SU-DHL-6 (cell line): Measurements from ENCODE around the gene PPP2R5C.

ENCODE experiments used
- H2AFZ ChIP-seq: fragments of 200-600 bp; sonication (generic); 2 replicates; pipeline ENCODE4 v1.6.1; 2014; ENCODE audit warnings: low read depth, mild to moderate bottlenecking, moderate library complexity, mixed read lengths, antibody characterized with exemption, low read length; ENCODE audit not compliant: severe bottlenecking
- H3F3A ChIP-seq: fragments of 200-600 bp; shearing (Covaris generic); 2 replicates; pipeline ENCODE4 v1.6.0; 2016; ENCODE audit warnings: antibody characterized with exemption, mild to moderate bottlenecking; ENCODE audit not compliant: insufficient read depth
- H3K27ac ChIP-seq: fragments of 200-600 bp; sonication (generic); 2 replicates; pipeline ENCODE4 v1.5.1; 2016; ENCODE audit warnings: low read depth, mild to moderate bottlenecking, low read length, moderate library complexity, mixed read lengths
- H3K27me3 ChIP-seq: fragments of 200-600 bp; sonication (generic), shearing (Covaris generic); 2 replicates; pipeline ENCODE4 v1.6.0; 2014; ENCODE audit warnings: mild to moderate bottlenecking, low read length
- H3K36me3 ChIP-seq: fragments of 200-600 bp; sonication (generic); 2 replicates; pipeline ENCODE4 v1.6.1; 2014; ENCODE audit warnings: mild to moderate bottlenecking, low read length, mixed read lengths
- H3K4me2 ChIP-seq: fragments of 300-600, 200-600 bp; shearing (Covaris generic), sonication (generic); 2 replicates; pipeline ENCODE4 v1.6.0; 2014; ENCODE audit warnings: low read length, low read depth, mild to moderate bottlenecking; ENCODE audit not compliant: poor library complexity, severe bottlenecking
- H3K4me3 ChIP-seq: fragments of 200-600 bp; sonication (generic); 2 replicates; pipeline ENCODE4 v1.5.1; 2014; ENCODE audit warnings: antibody characterized with exemption, low read length, mild to moderate bottlenecking, mixed read lengths; ENCODE audit not compliant: insufficient read depth, poor library complexity, severe bottlenecking
- H3K79me2 ChIP-seq: fragments of 200-600 bp; sonication (generic); 2 replicates; pipeline ENCODE4 v1.6.1; 2014; ENCODE audit warnings: mild to moderate bottlenecking, low read length, moderate library complexity; ENCODE audit not compliant: insufficient read depth
- H3K9ac ChIP-seq: fragments of 200-600 bp; sonication (generic); 2 replicates; pipeline ENCODE4 v1.7.0; 2014; ENCODE audit warnings: mild to moderate bottlenecking, low read length
- H3K9me2 ChIP-seq: fragments of 200-600 bp; sonication (generic); replicated peaks from 2 replicates; pipeline ENCODE4 v1.6.1; 2014; ENCODE audit warnings: low read length; ENCODE audit not compliant: insufficient read depth
- H3K9me3 ChIP-seq: fragments of 200-600 bp; sonication (generic); 2 replicates; pipeline ENCODE4 v1.6.1; 2014; ENCODE audit warnings: low read length, mixed read lengths; ENCODE audit not compliant: insufficient read depth
- H4K20me1 ChIP-seq: fragments of 200-600 bp; sonication (generic); 2 replicates; pipeline ENCODE4 v1.6.1; 2014; ENCODE audit warnings: low read depth, mild to moderate bottlenecking, antibody characterized with exemption, low read length, moderate library complexity, mixed read lengths
- CTCF ChIP-seq: fragments of 200-600 bp; sonication (generic); IDR thresholded peaks from one replicate; pipeline ENCODE4 v1.5.1; 2017; ENCODE audit warnings: antibody characterized with exemption, mild to moderate bottlenecking, low read length, moderate library complexity; ENCODE audit not compliant: insufficient read depth, poor library complexity, severe bottlenecking
- EZH2phosphoT487 ChIP-seq: fragments of 200-600 bp; sonication (generic), shearing (Covaris generic); conservative IDR thresholded peaks from 2 replicates; pipeline ENCODE4 v1.6.1; 2018; ENCODE audit warnings: mild to moderate bottlenecking, antibody characterized with exemption, low read length, moderate library complexity, mixed read lengths

PPP2R5C gene

DNA sequence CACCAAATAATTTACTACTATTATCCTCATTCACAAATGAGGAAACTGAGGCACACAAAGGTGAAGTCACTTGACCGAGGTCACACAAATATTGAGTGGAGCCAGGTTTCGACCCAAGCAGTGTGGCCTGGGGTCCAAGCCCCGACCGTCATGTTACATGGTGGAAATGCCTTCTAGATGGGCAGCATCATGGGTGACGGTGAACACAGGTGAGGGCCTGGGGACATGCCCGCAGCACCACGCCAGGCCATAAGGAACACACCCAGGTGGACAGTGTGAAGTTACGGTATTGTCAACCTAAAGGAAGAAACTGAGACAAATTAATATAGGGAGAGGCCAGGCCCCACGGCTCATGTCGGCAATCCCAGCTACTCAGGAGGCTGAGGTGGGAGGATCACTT, 167.6 kb downstream of the PPP2R5C start:
- Histone ChIP-seq H3K79me2 (no peaks in the 10 kb centered on the region), H3K27me3 (no peaks in the 10 kb centered on the region), H3K9me2 (no peaks in the 10 kb centered on the region), H3K9ac (no peak overlapping the region), H3K4me3 (no peak overlapping the region), H4K20me1 (no peaks in the 10 kb centered on the region), H3K27ac (no peak overlapping the region), H3F3A (no peaks in the 10 kb centered on the region; the same call in 1 of the 2 replicates), H3K4me2 (no peak overlapping the region), H2AFZ (no peak overlapping the region), H3K9me3 (no peaks in the 10 kb centered on the region), H3K36me3 (peaks cover 3% of the 10 kb centered on the region; the same call in 1 of the 2 replicates)
- TF ChIP-seq CTCF = no peak
- no peak for TF ChIP-seq EZH2phosphoT487

DNA sequence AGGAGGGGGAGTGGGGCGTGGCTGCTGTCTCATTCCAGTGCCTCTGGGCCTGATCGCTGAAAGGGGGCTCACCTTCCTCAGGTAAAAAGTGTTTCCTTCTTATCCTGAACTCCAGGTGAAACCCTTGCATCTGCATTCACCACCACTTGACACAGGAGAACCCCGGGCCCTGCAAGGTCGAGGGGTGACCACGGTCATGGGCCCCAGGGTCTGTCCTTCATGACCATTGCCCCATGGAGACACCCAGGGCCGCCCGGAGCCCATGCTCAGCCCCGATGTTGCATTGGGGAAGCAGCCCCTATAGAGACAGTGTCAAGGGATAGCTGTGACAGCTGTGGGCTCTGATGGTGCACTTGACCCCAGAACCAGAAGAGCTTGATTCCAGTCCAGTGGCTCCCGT, 168.4 kb downstream of the PPP2R5C start:
- H3K27ac ChIP-seq = no peak overlapping the region
- H2AFZ ChIP-seq = no peak overlapping the region
- no peaks in the 10 kb centered on the region for H3K9me2 ChIP-seq
- no peak for TF ChIP-seq CTCF
- TF ChIP-seq EZH2phosphoT487 = no peak
- H3K79me2 ChIP-seq = no peaks in the 10 kb centered on the region
- no peaks in the 10 kb centered on the region for H4K20me1 ChIP-seq
- no peaks in the 10 kb centered on the region for H3K27me3 ChIP-seq
- no peaks in the 10 kb centered on the region for H3K9me3 ChIP-seq
- H3K9ac ChIP-seq = no peak overlapping the region
- H3K36me3 ChIP-seq = peaks cover 3% of the 10 kb centered on the region; the same call in 1 of the 2 replicates
- H3F3A ChIP-seq = no peaks in the 10 kb centered on the region; the same call in 1 of the 2 replicates
- H3K4me2 ChIP-seq = no peak overlapping the region
- H3K4me3 ChIP-seq = no peak overlapping the region

- Histone ChIP-seq H3K4me3 (no peak overlapping the region), H3K27ac (no peak overlapping the region), H3K79me2 (no peaks in the 10 kb centered on the region), H3K9me2 (no peaks in the 10 kb centered on the region), H3K9ac (no peak overlapping the region), H3K27me3 (no peaks in the 10 kb centered on the region), H3K36me3 (0 out of 2 replicates have a peak, but pooled peaks cover under 1% of the 10 kb centered on the region), H2AFZ (no peak overlapping the region), H4K20me1 (no peaks in the 10 kb centered on the region), H3K9me3 (no peaks in the 10 kb centered on the region), H3F3A (no peaks in the 10 kb centered on the region), H3K4me2 (no peak overlapping the region)
- TF ChIP-seq CTCF = no peak
- TF ChIP-seq EZH2phosphoT487 = no peak
Observed at GRCh38 chr14:101932673-101933072, 171.2 kb downstream of the PPP2R5C start.
